GM12873 (cell line): ENCODE measurements around the gene ILKAP.

Experiments used
- CTCF ChIP-seq: IDR thresholded peaks from 2 replicates; pipeline ENCODE4 v1.5.1; 2012; ENCODE audit warnings: low read depth, mild to moderate bottlenecking, moderate library complexity, low read length, control low read depth; ENCODE audit not compliant: insufficient read depth; ENCODE audit errors: missing control alignments

Gene ILKAP

DNA sequence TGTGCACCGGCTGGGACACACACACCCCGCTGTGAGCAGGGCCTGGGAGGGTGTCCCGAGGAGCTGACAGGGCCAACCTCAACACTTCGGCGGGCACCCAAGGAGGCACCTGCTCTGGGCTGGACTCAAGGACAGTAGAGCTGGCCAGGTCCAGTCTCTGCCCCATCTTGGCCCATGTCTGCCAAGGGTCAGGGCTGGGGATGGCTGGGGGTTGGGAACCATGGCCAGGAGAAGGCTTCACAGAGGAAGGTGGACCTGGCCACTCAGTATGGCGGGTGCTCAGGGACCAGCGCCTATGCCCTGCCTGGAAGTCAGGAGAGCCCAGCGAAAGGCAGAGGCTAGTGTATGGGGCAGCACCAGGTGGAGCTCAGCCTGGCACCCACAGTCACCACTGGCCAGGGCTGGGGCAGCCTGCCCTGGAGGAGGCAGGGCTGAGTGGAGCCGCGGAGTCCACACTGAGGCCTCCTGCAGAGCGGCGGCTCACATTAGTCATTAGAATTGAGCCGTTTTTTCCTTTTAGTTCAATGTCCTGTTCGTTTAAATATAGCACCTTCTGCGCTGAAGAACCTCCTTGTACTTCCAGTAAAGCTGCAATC is 40.6 kb downstream of the ILKAP start:
- TF ChIP-seq CTCF = no peak

DNA sequence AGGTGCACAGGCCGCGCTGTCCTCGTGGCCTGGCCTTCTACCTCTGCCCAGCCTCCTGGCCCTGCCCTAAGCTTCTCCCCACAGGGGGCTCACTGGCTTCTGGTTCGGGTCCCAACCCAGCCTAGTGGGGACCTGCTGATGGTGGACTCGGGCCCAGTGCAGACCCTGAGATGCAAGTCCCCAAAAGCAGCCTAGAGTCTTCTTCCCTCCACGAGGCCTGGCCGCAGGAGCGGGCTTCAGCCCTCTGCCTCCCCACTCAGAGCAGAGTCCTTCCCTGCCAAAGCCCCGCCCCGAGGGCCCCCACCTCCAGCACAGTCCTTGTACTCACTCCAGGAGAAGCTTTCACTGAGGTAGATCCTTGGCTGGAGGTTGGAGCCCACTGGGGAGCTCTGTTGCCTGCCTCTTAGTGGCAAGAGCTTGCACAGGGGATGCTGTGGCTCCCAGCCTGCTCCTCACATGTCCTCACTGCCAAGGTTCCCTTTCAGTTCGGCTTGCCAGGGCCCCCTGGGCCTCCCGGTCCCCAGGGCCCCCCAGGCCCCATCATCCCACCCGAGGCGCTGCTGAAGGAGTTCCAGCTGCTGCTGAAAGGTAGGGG is 41.1 kb downstream of the ILKAP start:
- no peak for TF ChIP-seq CTCF

GRCh38 chr2:238161291-238162051 is 42.0 kb downstream of the ILKAP start:
- no peak for TF ChIP-seq CTCF

- TF ChIP-seq CTCF = peak; percentile 46
These were observed 43.0 kb downstream of the ILKAP start for GRCh38 chr2:238160206-238161129.

- TF ChIP-seq CTCF = no peak
These were observed 43.8 kb downstream of the ILKAP start for GRCh38 chr2:238159661-238160205.

DNA sequence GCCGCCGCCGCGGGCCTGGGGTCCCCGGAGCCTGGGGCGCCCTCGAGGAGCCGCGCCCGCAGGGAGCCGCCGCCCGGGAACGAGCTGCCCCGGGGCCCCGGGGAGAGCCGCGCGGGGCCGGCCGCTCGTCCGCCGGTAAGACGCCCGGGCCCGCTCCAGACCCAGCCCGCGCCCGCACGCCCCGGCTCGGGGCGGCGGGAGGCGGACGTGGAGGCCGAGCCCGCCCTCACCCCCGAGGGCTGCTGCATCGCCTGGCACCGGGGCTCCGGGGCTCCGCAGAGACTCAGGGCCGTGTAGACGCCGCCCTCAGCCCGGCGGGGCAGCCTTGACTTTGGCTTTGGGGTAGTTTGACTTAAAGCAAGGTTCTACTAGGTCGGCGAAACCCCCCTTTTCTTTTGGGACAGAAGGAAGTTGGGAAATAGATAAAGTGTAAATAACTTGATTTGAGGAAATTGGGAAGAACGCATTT is 44.4 kb downstream of the ILKAP start:
- no peak for TF ChIP-seq CTCF
